ENCODE results near the gene CIRBP. TPM values are rescaled to one million over a fixed set of nuclear protein-coding genes. Genes with fewer than 3 reads are reported as not detected.

The CIRBP gene
- total RNA-seq, 1 experiment from 2014 or later = 331 TPM

DNA sequence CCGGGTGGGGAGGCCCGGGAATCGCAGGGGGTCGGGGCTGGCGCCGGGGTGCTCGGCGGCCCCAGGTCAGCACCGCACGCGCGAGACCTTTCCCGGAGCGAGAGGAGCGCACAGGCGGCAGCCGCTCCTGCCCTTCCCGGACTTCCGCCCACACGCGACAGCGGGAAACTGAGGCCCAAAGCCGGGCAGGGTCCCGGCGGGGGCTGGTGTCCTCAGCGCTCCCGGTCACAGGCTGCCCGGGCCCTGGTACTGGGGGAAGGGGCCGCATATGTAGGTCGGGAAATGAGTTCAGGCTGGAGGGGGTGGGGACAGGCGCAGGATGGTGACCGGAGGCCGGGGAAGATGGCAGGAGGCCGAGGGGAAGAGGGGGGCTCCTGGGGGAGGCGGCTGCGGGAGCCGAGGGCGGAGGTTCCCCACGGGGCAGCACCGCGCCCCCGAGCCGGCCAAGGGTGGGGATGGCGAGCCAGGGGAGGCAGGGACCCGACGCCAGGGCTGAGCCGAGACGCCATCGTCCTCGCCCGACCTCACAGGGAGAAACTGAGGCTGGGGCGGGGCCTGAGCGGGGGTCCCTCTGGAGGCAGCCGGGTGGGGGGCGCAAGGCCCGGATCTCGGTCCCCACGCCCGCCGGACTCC is 32.0 kb upstream of the CIRBP start:
- TF ChIP-seq, protein P1, sequence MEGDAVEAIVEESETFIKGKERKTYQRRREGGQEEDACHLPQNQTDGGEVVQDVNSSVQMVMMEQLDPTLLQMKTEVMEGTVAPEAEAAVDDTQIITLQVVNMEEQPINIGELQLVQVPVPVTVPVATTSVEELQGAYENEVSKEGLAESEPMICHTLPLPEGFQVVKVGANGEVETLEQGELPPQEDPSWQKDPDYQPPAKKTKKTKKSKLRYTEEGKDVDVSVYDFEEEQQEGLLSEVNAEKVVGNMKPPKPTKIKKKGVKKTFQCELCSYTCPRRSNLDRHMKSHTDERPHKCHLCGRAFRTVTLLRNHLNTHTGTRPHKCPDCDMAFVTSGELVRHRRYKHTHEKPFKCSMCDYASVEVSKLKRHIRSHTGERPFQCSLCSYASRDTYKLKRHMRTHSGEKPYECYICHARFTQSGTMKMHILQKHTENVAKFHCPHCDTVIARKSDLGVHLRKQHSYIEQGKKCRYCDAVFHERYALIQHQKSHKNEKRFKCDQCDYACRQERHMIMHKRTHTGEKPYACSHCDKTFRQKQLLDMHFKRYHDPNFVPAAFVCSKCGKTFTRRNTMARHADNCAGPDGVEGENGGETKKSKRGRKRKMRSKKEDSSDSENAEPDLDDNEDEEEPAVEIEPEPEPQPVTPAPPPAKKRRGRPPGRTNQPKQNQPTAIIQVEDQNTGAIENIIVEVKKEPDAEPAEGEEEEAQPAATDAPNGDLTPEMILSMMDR (IDR thresholded peaks at IDR 0.05; ENCODE audit: insufficient read depth in 1 of 2, low read depth in 1 of 2, low read length in 1 of 2, severe bottlenecking in 1 of 2, unreplicated experiment in 1 of 2) = no peak
- no TSS peak for BruUV-seq (replicated peaks)
- CTCF ChIA-PET = no interaction called here

DNA sequence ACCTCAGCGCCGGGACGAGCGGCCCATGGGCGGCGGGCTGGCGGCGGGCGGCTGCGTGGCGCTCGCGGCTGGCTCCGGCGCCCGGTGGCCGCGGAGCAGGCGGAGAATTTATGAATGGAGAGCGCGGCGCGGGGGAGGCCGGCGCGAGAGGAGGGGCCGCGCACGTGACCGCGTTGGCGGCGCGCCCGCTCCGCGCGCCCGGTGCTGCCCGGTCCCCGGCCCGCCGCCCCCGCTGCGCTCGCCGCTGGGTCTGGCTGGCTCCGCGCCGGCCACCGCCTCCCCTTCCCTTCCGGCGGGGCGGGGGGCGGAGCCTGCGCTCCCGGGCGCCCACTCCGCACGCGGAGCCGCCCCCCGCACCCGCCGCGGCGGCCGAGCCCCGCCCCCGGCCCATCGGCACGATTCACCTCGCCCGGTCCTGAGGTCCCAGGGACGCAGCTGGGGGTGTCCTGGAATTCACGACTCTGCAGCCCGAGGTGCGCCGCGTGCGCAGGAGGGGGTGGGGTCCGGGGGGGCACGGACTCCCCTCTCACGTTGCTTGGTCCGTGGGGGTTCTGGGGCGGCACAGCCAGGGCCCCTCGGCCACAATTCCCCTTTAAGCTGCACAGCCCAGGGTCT is 31.3 kb upstream of the CIRBP start, which contains the start of gene CBARP:
TSS of gene CBARP (minus strand) at position 252 of the 615 bp plus-strand sequence. CDS start 1,905 bp downstream, outside the sequence.
- CTCF ChIA-PET = interaction anchor here (0.5 kb wide), 1 partner anchor 173 kb away, joined by 3 read pairs; no protein-coding TSS in a partner anchor
- H3K4me3 Mint-ChIP-seq (ENCODE audit: unreplicated experiment) = peak within 1 kb of the TSS; percentile 77
- no peaks in the 10 kb centered on the region for H3K9me3 Mint-ChIP-seq (ENCODE audit: unreplicated experiment)
- Histone ChIP-seq H3K27me3 (replicated peaks; ENCODE audit: control insufficient read depth, insufficient read depth, low read length) (no peaks in the 10 kb centered on the region), H3K4me1 (peaks cover 22% of the 10 kb centered on the region), H3K36me3 (ENCODE audit: control insufficient read depth, insufficient read depth, low read length) (no peaks in the 10 kb centered on the region), H3K4me3 (ENCODE audit: low read depth, low read length) (peak within 1 kb of the TSS; percentile 79), H3K9me3 (no peaks in the 10 kb centered on the region)
- TF ChIP-seq, protein P1 (IDR thresholded peaks at IDR 0.05; ENCODE audit: insufficient read depth in 1 of 2, low read depth in 1 of 2, low read length in 1 of 2, severe bottlenecking in 1 of 2, unreplicated experiment in 1 of 2) = no peak
- intact Hi-C loops (cut with micrococcal nuclease; ENCODE audit: unreplicated experiment) = no loop called here
- peak in 1 of 2 experiments; percentile 63 for DNase-seq
- BruUV-seq (replicated peaks) = no TSS peak
- H3K4me1 Mint-ChIP-seq (ENCODE audit: low read depth, unreplicated experiment) = no peaks in the 10 kb centered on the region
- POLR2A ChIA-PET = interaction anchor here (0.6 to 2.1 kb wide), 2 partner anchors 31 to 56 kb away, joined by 5 to 8 read pairs; partner anchors contain the start of gene CIRBP
- H3K27ac Mint-ChIP-seq (ENCODE audit: unreplicated experiment) = peak within 1 kb of the TSS; percentile 59
- no peaks in the 10 kb centered on the region for H3K27me3 Mint-ChIP-seq (ENCODE audit: insufficient read depth, unreplicated experiment)
- peaks cover 13% of the 10 kb centered on the region for H3K36me3 Mint-ChIP-seq (ENCODE audit: insufficient read depth, unreplicated experiment)

More for the DNA sequence above, 32.0 kb upstream of the CIRBP start:
- H3K4me1 Mint-ChIP-seq (ENCODE audit: low read depth, unreplicated experiment) = no peaks in the 10 kb centered on the region
- H3K4me3 Mint-ChIP-seq (ENCODE audit: unreplicated experiment) = peak overlapping the region; percentile 77
- H3K36me3 Mint-ChIP-seq (ENCODE audit: insufficient read depth, unreplicated experiment) = peaks cover 8% of the 10 kb centered on the region
- DNase-seq = no peak
- peak overlapping the region; percentile 79 for H3K4me3 ChIP-seq (ENCODE audit: low read depth, low read length)
- H3K27me3 ChIP-seq (replicated peaks; ENCODE audit: control insufficient read depth, insufficient read depth, low read length) = no peaks in the 10 kb centered on the region
- no peaks in the 10 kb centered on the region for H3K9me3 ChIP-seq
- no peaks in the 10 kb centered on the region for H3K27me3 Mint-ChIP-seq (ENCODE audit: insufficient read depth, unreplicated experiment)
- H3K27ac Mint-ChIP-seq (ENCODE audit: unreplicated experiment) = no peak overlapping the region
- intact Hi-C loops (cut with micrococcal nuclease; ENCODE audit: unreplicated experiment) = no loop called here
- no peaks in the 10 kb centered on the region for H3K36me3 ChIP-seq (ENCODE audit: control insufficient read depth, insufficient read depth, low read length)
- POLR2A ChIA-PET = no interaction called here
- no peaks in the 10 kb centered on the region for H3K9me3 Mint-ChIP-seq (ENCODE audit: unreplicated experiment)
- H3K4me1 ChIP-seq = peaks cover 15% of the 10 kb centered on the region

DNA sequence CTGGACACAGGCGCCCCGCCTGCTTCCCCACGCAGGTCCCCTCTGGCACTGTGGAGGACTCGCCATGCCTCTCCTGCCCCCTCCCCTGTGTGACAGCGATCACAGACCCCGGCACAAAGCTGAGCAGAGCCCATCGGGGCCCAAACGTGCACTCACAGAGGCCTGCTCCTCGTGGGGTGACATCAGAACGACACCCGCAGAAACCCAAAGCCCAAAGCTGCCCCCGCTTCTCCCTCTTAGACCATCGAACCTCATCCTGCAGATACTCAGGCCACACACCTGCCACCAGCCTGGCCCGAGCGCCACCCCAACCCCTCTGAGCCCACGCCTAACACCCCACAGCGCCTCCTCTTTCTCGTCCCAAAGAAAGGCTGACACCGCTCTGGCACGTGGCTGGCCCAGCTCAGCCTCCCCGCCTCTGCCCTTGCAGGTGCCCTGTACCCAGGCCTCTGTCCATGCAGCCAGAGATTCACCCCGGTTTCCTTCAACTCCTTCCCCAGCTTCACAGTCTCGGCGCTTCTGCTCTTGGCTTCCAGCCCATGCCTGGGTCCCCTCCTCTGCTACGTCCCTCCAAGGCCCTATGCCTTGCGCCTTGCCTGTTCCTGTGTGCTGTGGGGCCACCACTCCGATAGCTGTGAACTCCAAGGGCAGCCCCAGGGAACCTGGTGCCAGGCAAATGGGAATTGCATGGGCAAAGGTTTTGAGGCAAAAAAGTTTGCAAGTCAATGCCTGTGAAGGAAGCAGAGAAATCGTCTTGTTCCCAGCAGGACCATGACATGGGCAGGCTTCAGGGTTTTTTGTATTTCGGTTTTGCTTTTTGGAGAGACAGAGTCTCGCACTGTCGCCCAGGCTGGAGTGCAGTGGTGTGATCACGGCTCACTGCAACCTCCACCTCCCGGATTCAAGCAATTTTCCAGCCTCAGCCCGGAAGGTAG is 30.5 kb upstream of the CIRBP start:
- POLR2A ChIA-PET = interaction anchor here (0.6 to 2.1 kb wide), 2 partner anchors 30 to 56 kb away, joined by 5 to 8 read pairs; partner anchors contain the start of gene CIRBP
- H3K9me3 Mint-ChIP-seq (ENCODE audit: unreplicated experiment) = no peaks in the 10 kb centered on the region
- no peaks in the 10 kb centered on the region for H3K4me1 Mint-ChIP-seq (ENCODE audit: low read depth, unreplicated experiment)
- intact Hi-C loops (cut with micrococcal nuclease; ENCODE audit: unreplicated experiment) = no loop called here
- TF ChIP-seq, protein P1 (IDR thresholded peaks at IDR 0.05; ENCODE audit: insufficient read depth in 1 of 2, low read depth in 1 of 2, low read length in 1 of 2, severe bottlenecking in 1 of 2, unreplicated experiment in 1 of 2) = no peak
- no peaks in the 10 kb centered on the region for H3K36me3 ChIP-seq (ENCODE audit: control insufficient read depth, insufficient read depth, low read length)
- CTCF ChIA-PET = interaction anchor here (0.5 kb wide), 1 partner anchor 174 kb away, joined by 3 read pairs; no protein-coding TSS in a partner anchor
- no TSS peak for BruUV-seq (replicated peaks)
- no peaks in the 10 kb centered on the region for H3K9me3 ChIP-seq
- no peaks in the 10 kb centered on the region for H3K27me3 Mint-ChIP-seq (ENCODE audit: insufficient read depth, unreplicated experiment)
- peaks cover 22% of the 10 kb centered on the region for H3K4me1 ChIP-seq
- H3K36me3 Mint-ChIP-seq (ENCODE audit: insufficient read depth, unreplicated experiment) = peaks cover 13% of the 10 kb centered on the region
- peak overlapping the region; percentile 59 for H3K27ac Mint-ChIP-seq (ENCODE audit: unreplicated experiment)
- DNase-seq = no peak
- H3K4me3 Mint-ChIP-seq (ENCODE audit: unreplicated experiment) = peak overlapping the region; percentile 76
- no peaks in the 10 kb centered on the region for H3K27me3 ChIP-seq (replicated peaks; ENCODE audit: control insufficient read depth, insufficient read depth, low read length)
- peak overlapping the region; percentile 79 for H3K4me3 ChIP-seq (ENCODE audit: low read depth, low read length)
